GM23338 (cell line): ENCODE data around the gene HDAC9. TPM values are rescaled to one million over a fixed set of nuclear protein-coding genes. Genes with fewer than 3 reads are reported as not detected.

Experiments
- ATAC-seq: fragments of 200-7000 bp; cut with Tn5 transposase; 3 replicates; pipeline ENCODE4 v1.9.1; 2020
- DNase-seq: peaks from one replicate; pipeline ENCODE4 v3.0.0-alpha.2; 2015; ENCODE audit warnings: low spot score
- H2AFZ ChIP-seq: fragments of 200-600 bp; sonication (generic); 2 replicates; pipeline ENCODE4 v1.8.0; 2016; ENCODE audit warnings: antibody characterized with exemption, mild to moderate bottlenecking, moderate library complexity
- H3F3A ChIP-seq: fragments of 200-600 bp; sonication (generic); replicated peaks from 2 replicates; pipeline ENCODE4 v1.8.0; 2017; ENCODE audit warnings: antibody characterized with exemption, mixed run types, low read depth
- H3K27ac ChIP-seq: fragments of 200-600 bp; sonication (generic); 2 replicates; pipeline ENCODE4 v1.6.1; 2016; ENCODE audit warnings: low read depth
- H3K27me3 ChIP-seq: fragments of 200-600 bp; sonication (generic); 2 replicates; pipeline ENCODE4 v1.8.0; 2016; ENCODE audit warnings: mild to moderate bottlenecking, mixed run types, moderate library complexity; ENCODE audit not compliant: insufficient read depth
- H3K36me3 ChIP-seq: fragments of 200-600 bp; sonication (generic); 2 replicates; pipeline ENCODE4 v1.8.0; 2016; ENCODE audit warnings: mild to moderate bottlenecking; ENCODE audit not compliant: insufficient read depth
- H3K4me1 ChIP-seq: fragments of 200-600 bp; sonication (generic); 2 replicates; pipeline ENCODE4 v1.8.0; 2016; ENCODE audit warnings: mild to moderate bottlenecking, moderate library complexity; ENCODE audit not compliant: insufficient read depth
- H3K4me2 ChIP-seq: fragments of 200-600 bp; sonication (generic); 2 replicates; pipeline ENCODE4 v1.7.1; 2017; ENCODE audit warnings: mixed run types
- H3K4me3 ChIP-seq: fragments of 200-600 bp; sonication (generic); 2 replicates; pipeline ENCODE4 v1.6.1; 2016; ENCODE audit warnings: mixed run types
- H3K79me2 ChIP-seq: fragments of 200-600 bp; sonication (generic); replicated peaks from 2 replicates; pipeline ENCODE4 v1.8.0; 2017; ENCODE audit warnings: mild to moderate bottlenecking; ENCODE audit not compliant: insufficient read depth
- H3K9me2 ChIP-seq: fragments of 200-600 bp; sonication (generic); 2 replicates; pipeline ENCODE4 v1.8.0; 2017; ENCODE audit not compliant: insufficient read depth
- H4K20me1 ChIP-seq: fragments of 200-600 bp; sonication (generic); replicated peaks from 2 replicates; pipeline ENCODE4 v1.8.0; 2017; ENCODE audit warnings: mild to moderate bottlenecking; ENCODE audit not compliant: insufficient read depth
- H3K27ac Mint-ChIP-seq: 2 replicates; pipeline ENCODE4 v1.8.0; 2020; ENCODE audit warnings: inconsistent platforms, mild to moderate bottlenecking, moderate library complexity, mixed read lengths
- H3K27me3 Mint-ChIP-seq: 3 replicates; pipeline ENCODE4 v1.8.0; 2022; ENCODE audit warnings: low read depth, mild to moderate bottlenecking, moderate library complexity, mixed read lengths, inconsistent platforms; ENCODE audit not compliant: insufficient read depth, poor library complexity
- H3K36me3 Mint-ChIP-seq: 3 replicates; pipeline ENCODE4 v1.8.0; 2021; ENCODE audit warnings: low read depth, mild to moderate bottlenecking, inconsistent platforms, moderate library complexity, mixed read lengths
- H3K4me1 Mint-ChIP-seq: 3 replicates; pipeline ENCODE4 v1.8.0; 2020; ENCODE audit warnings: mild to moderate bottlenecking, inconsistent platforms, mixed read lengths
- H3K4me3 Mint-ChIP-seq: 3 replicates; pipeline ENCODE4 v1.8.0; 2021; ENCODE audit warnings: moderate library complexity, mild to moderate bottlenecking, inconsistent platforms, mixed read lengths
- H3K9me3 Mint-ChIP-seq: 3 replicates; pipeline ENCODE4 v1.8.0; 2020; ENCODE audit warnings: moderate library complexity, mild to moderate bottlenecking, inconsistent platforms, mixed read lengths
- CREB1 ChIP-seq: fragments of 250-450 bp; sonication (Bioruptor Pico); IDR thresholded peaks from 2 replicates; pipeline ENCODE4 v1.5.0; 2020; ENCODE audit warnings: low read depth, mild to moderate bottlenecking, moderate library complexity
- CTCF ChIP-seq, 2 experiments: fragments of 200-600 bp in 1 of 2; sonication (generic) in 1 of 2; conservative IDR thresholded peaks; 2 replicates each; pipeline versions ENCODE4 v1.5.1 to v1.6.1; 2016 to 2017; ENCODE audit warnings: antibody characterized with exemption in 2 of 2, low read depth in 2 of 2, mild to moderate bottlenecking in 2 of 2, moderate library complexity in 1 of 2
- EZH2 ChIP-seq: fragments of 200-600 bp; sonication (generic); IDR thresholded peaks from one replicate; pipeline ENCODE4 v1.8.0; 2017; ENCODE audit warnings: antibody characterized with exemption, mild to moderate bottlenecking, low read depth; ENCODE audit not compliant: unreplicated experiment
- EZH2phosphoT487 ChIP-seq: fragments of 200-600 bp; sonication (generic); IDR thresholded peaks from one replicate; pipeline ENCODE4 v1.8.1; 2018; ENCODE audit warnings: antibody characterized with exemption; ENCODE audit not compliant: unreplicated experiment
- NANOG ChIP-seq: IDR thresholded peaks from 2 replicates; pipeline ENCODE4 v1.6.1; 2016; ENCODE audit warnings: antibody characterized with exemption, borderline replicate concordance
- POLR2AphosphoS5 ChIP-seq: IDR thresholded peaks from 2 replicates; pipeline ENCODE4 v1.6.1; 2016; ENCODE audit warnings: antibody characterized with exemption, low read depth
- STAT1 ChIP-seq: IDR thresholded peaks from one replicate; pipeline ENCODE4 v1.6.1; 2016; ENCODE audit warnings: antibody characterized with exemption; ENCODE audit not compliant: unreplicated experiment
- ZNF114 ChIP-seq: fragments of 250-450 bp; sonication (Bioruptor Pico); IDR thresholded peaks from 2 replicates; pipeline ENCODE4 v1.5.0; 2020; ENCODE audit warnings: mild to moderate bottlenecking, moderate library complexity
- polyA plus RNA-seq: library from polyadenylated mRNA; unstranded; fragments of >200 nt; fragmentation: Nextera tagmentation; extraction: Ambion mirVana; gene quantifications from 2 replicates; pipeline ENCODE4 v1.2.1, GENCODE V29; 2016
- total RNA-seq: library from RNA; depleted of rRNA; stranded (reverse); fragments of >200 nt; shearing (Covaris generic); gene quantifications from 2 replicates; pipeline ENCODE4 v1.2.3, GENCODE V29; 2014
- TF ChIP-seq, protein P1 (sequence below): IDR thresholded peaks from one replicate; pipeline ENCODE4 v1.6.1; 2018; ENCODE audit warnings: antibody characterized with exemption; ENCODE audit not compliant: unreplicated experiment

The HDAC9 gene
- total and polyA plus RNA-seq, 2 experiments from 2014 or later, result 8.3 to 18.5 TPM

DNA sequence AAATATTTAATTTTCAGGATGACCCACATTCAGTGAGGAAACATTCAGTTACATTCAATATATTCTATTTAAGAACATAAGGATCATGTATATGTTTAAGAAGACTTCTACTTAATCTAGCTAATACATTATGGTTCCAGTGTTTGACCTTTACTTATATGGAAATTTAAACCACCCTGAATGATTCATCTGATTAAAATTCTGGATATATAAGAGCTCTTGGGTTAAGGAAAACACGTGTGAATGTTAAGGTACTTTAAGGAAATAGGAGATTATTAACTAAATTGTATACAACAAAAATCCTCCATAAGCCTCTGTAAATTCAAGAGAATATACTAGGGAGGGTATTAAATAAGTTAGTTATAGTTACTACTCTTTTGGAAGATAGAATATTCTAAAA lies 40.9 kb downstream of the HDAC9 start (continued):
- TF ChIP-seq EZH2 (no peak), POLR2AphosphoS5 (no peak), CTCF (conservative IDR thresholded peaks at IDR 0.05; ENCODE audit: low read depth in 2 of 2) (no peak), CREB1 (CRISPR knock-in tag) (no peak), ZNF114 (CRISPR knock-in tag) (no peak), EZH2phosphoT487 (no peak), NANOG (no peak)
- TF ChIP-seq, protein P1, sequence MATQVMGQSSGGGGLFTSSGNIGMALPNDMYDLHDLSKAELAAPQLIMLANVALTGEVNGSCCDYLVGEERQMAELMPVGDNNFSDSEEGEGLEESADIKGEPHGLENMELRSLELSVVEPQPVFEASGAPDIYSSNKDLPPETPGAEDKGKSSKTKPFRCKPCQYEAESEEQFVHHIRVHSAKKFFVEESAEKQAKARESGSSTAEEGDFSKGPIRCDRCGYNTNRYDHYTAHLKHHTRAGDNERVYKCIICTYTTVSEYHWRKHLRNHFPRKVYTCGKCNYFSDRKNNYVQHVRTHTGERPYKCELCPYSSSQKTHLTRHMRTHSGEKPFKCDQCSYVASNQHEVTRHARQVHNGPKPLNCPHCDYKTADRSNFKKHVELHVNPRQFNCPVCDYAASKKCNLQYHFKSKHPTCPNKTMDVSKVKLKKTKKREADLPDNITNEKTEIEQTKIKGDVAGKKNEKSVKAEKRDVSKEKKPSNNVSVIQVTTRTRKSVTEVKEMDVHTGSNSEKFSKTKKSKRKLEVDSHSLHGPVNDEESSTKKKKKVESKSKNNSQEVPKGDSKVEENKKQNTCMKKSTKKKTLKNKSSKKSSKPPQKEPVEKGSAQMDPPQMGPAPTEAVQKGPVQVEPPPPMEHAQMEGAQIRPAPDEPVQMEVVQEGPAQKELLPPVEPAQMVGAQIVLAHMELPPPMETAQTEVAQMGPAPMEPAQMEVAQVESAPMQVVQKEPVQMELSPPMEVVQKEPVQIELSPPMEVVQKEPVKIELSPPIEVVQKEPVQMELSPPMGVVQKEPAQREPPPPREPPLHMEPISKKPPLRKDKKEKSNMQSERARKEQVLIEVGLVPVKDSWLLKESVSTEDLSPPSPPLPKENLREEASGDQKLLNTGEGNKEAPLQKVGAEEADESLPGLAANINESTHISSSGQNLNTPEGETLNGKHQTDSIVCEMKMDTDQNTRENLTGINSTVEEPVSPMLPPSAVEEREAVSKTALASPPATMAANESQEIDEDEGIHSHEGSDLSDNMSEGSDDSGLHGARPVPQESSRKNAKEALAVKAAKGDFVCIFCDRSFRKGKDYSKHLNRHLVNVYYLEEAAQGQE, result no peak

GRCh38 chr7:18538554-18539250 lies 43.2 kb downstream of the HDAC9 start:
- Histone ChIP-seq H3K27me3 (no peaks in the 10 kb centered on the region), H3K79me2 (no peaks in the 10 kb centered on the region), H3K4me1 (peaks cover 15% of the 10 kb centered on the region), H3K9me2 (no peaks in the 10 kb centered on the region), H3K4me3 (no peak overlapping the region), H3K27ac (no peak overlapping the region), H3K36me3 (no peaks in the 10 kb centered on the region), H2AFZ (no peak overlapping the region), H3K4me2 (no peak overlapping the region), H4K20me1 (no peaks in the 10 kb centered on the region), H3F3A (no peaks in the 10 kb centered on the region)
- H3K4me1 Mint-ChIP-seq, result peaks cover 28% of the 10 kb centered on the region
- DNase-seq, result no peak
- no peak for ATAC-seq
- peaks cover 1% of the 10 kb centered on the region for H3K27me3 Mint-ChIP-seq
- H3K9me3 Mint-ChIP-seq, result no peaks in the 10 kb centered on the region
- TF ChIP-seq, protein P1, result no peak
- TF ChIP-seq ZNF114 (CRISPR knock-in tag), result no peak
- TF ChIP-seq STAT1, result no peak
- no peaks in the 10 kb centered on the region for H3K36me3 Mint-ChIP-seq
- H3K4me3 Mint-ChIP-seq, result no peak overlapping the region
- H3K27ac Mint-ChIP-seq, result no peak overlapping the region
